Measurements from ENCODE around the gene C5orf58.

- TF ChIP-seq EZH2 (IDR thresholded peaks at IDR 0.05; ENCODE audit: low read length), result no peak
- TF ChIP-seq CTCF (optimal IDR thresholded peaks at IDR 0.05 in 1 of 3, IDR thresholded peaks at IDR 0.05 in 1 of 3, conservative IDR thresholded peaks at IDR 0.05 in 1 of 3; ENCODE audit: extremely low read depth in 1 of 3, insufficient read depth in 2 of 3, low read length in 3 of 3), result no peak
Observed at GRCh38 chr5:170195961-170196360, 36.8 kb upstream of the C5orf58 start.

All from keratinocyte (primary cell).